Keratinocyte (primary cell): ENCODE data around the gene CHD8. TPM values are rescaled to one million over a fixed set of nuclear protein-coding genes. Genes with fewer than 3 reads are reported as not detected.
"Not testable (repeated sequence)": the region's sequence is repeated elsewhere in the genome, so short reads cannot be mapped to it uniquely, and the experiment has no call there.

Source experiments
- DNase-seq: peaks from one replicate; pipeline ENCODE4 v3.0.0-alpha.2; 2011; ENCODE audit warnings: low read depth, missing footprints, low spot score
- FAIRE-seq: peaks from 2 replicates; lab custom pipeline; 2011; peaks lifted over from hg19 to GRCh38; lab: Jason Lieb, UNC
- H2AFZ ChIP-seq: 2 replicates; pipeline ENCODE4 v1.6.0; 2012; ENCODE audit warnings: low read length, control low read depth, inconsistent platforms; ENCODE audit not compliant: control insufficient read depth
- H3K27ac ChIP-seq: 2 replicates; pipeline ENCODE4 v1.5.1; 2011; ENCODE audit warnings: low read length; ENCODE audit not compliant: control insufficient read depth, insufficient read depth
- H3K27me3 ChIP-seq: 3 replicates; pipeline ENCODE4 v1.6.0; 2011; ENCODE audit warnings: low read length; ENCODE audit not compliant: control insufficient read depth, insufficient read depth; ENCODE audit errors: extremely low read depth
- H3K36me3 ChIP-seq, 2 experiments: 2 replicates in 1 of 2; 3 replicates in 1 of 2; pipeline ENCODE4 v1.5.1; 2011; ENCODE audit warnings: low read length in 2 of 2, mild to moderate bottlenecking in 1 of 2; ENCODE audit not compliant: control insufficient read depth in 2 of 2, insufficient read depth in 2 of 2; ENCODE audit errors: extremely low read depth in 1 of 2
- H3K4me1 ChIP-seq: 3 replicates; pipeline ENCODE4 v1.5.1; 2011; ENCODE audit warnings: low read length; ENCODE audit not compliant: control insufficient read depth, insufficient read depth; ENCODE audit errors: extremely low read depth
- H3K4me2 ChIP-seq: 3 replicates; pipeline ENCODE4 v1.6.0; 2011; ENCODE audit warnings: low read depth, low read length; ENCODE audit not compliant: control insufficient read depth, insufficient read depth; ENCODE audit errors: extremely low read depth
- H3K4me3 ChIP-seq, 3 experiments: fragments of 200-600 bp in 1 of 3; sonication (generic) in 1 of 3; 2 replicates in 2 of 3; 3 replicates in 1 of 3; pipeline ENCODE4 v1.5.1; 2011 to 2016; ENCODE audit warnings: low read length in 3 of 3, mild to moderate bottlenecking in 3 of 3, control low read depth in 2 of 3, inconsistent platforms in 1 of 3, low read depth in 1 of 3, mixed read lengths in 1 of 3, mixed run types in 1 of 3, moderate library complexity in 1 of 3; ENCODE audit not compliant: control insufficient read depth in 2 of 3, insufficient read depth in 2 of 3; ENCODE audit errors: extremely low read depth in 1 of 3
- H3K79me2 ChIP-seq: 2 replicates; pipeline ENCODE4 v1.6.0; 2012; ENCODE audit warnings: low read length; ENCODE audit not compliant: control insufficient read depth, insufficient read depth
- H3K9ac ChIP-seq: 3 replicates; pipeline ENCODE4 v1.6.0; 2011; ENCODE audit warnings: low read length; ENCODE audit not compliant: control insufficient read depth, insufficient read depth; ENCODE audit errors: extremely low read depth
- H3K9me1 ChIP-seq: 3 replicates; pipeline ENCODE4 v1.6.0; 2011; ENCODE audit warnings: low read length; ENCODE audit not compliant: control insufficient read depth, insufficient read depth; ENCODE audit errors: extremely low read depth
- H3K9me3 ChIP-seq: 2 replicates; pipeline ENCODE4 v1.5.1; 2012; ENCODE audit warnings: low read depth, low read length; ENCODE audit not compliant: control insufficient read depth
- H4K20me1 ChIP-seq: 3 replicates; pipeline ENCODE4 v1.6.0; 2011; ENCODE audit warnings: low read length; ENCODE audit not compliant: control insufficient read depth, insufficient read depth; ENCODE audit errors: extremely low read depth
- CTCF ChIP-seq, 3 experiments: IDR thresholded peaks in 1 of 3; conservative IDR thresholded peaks in 1 of 3; optimal IDR thresholded peaks in 1 of 3; 2 replicates in 2 of 3; 3 replicates in 1 of 3; pipeline versions ENCODE3 to v1.5.1; 2011; ENCODE audit warnings: low read length in 3 of 3, mild to moderate bottlenecking in 3 of 3, moderate library complexity in 2 of 3, control low read depth in 1 of 3, inconsistent platforms in 1 of 3; ENCODE audit not compliant: insufficient read depth in 2 of 3; ENCODE audit errors: extremely low read depth in 1 of 3
- EZH2 ChIP-seq: IDR thresholded peaks from one replicate; pipeline ENCODE4 v1.6.1; 2012; ENCODE audit warnings: inconsistent platforms, mild to moderate bottlenecking, low read length, moderate library complexity
- dilution Hi-C: fragments of 300-500 bp; cut with MboI; formaldehyde crosslinking; loops from one replicate; pipeline ENCODE4 v1.7.0; 2020; ENCODE audit warnings: low sequenced_read_pairs; ENCODE audit not compliant: extremely low pct_ligation_motif_present
- polyA plus RNA-seq, 5 experiments: library from polyadenylated mRNA; depleted of rRNA in 3 of 5; stranded (reverse) in 3 of 5; stranded (forward) in 1 of 5; unstranded in 1 of 5; fragments of >200 nt; gene quantifications; 1 replicate in 1 of 5; 2 replicates in 3 of 5; 3 replicates in 1 of 5; pipeline versions ENCODE4 v1.2.1 to v1.2.3, GENCODE V29; 2011 to 2012; ENCODE audit warnings: missing spikeins in 2 of 5, low read depth in 1 of 5, low replicate concordance in 1 of 5

The CHD8 gene
- polyA plus RNA-seq, 1 donor (not counting 4 experiments of a cell fraction or from before 2014, with no cell fraction given): 24.7 TPM

GRCh38 chr14:21454843-21455544, 929 bp downstream of the CHD8 start:
- peaks cover 58% of the 10 kb centered on the region for H3K79me2 ChIP-seq
- TF ChIP-seq CTCF (optimal IDR thresholded peaks at IDR 0.05 in 1 of 3, IDR thresholded peaks at IDR 0.05 in 1 of 3, conservative IDR thresholded peaks at IDR 0.05 in 1 of 3; ENCODE audit: extremely low read depth in 1 of 3, insufficient read depth in 2 of 3, low read length in 3 of 3): no peak
- no peak for TF ChIP-seq EZH2
- no peaks in the 10 kb centered on the region for H3K27me3 ChIP-seq
- no peaks in the 10 kb centered on the region for H4K20me1 ChIP-seq
- DNase-seq (no peak), FAIRE-seq (no peak)
- H2AFZ ChIP-seq: no peak overlapping the region
- peak overlapping the region; percentile 96 for H3K9ac ChIP-seq
- H3K4me2 ChIP-seq: peak overlapping the region; percentile 96
- peak overlapping the region; percentile 94 to 98 (median 95) for H3K4me3 ChIP-seq
- H3K9me3 ChIP-seq: no peaks in the 10 kb centered on the region
- peaks cover 20% of the 10 kb centered on the region for H3K4me1 ChIP-seq
- no peaks in the 10 kb centered on the region for H3K36me3 ChIP-seq
- H3K9me1 ChIP-seq: no peaks in the 10 kb centered on the region
- peak overlapping the region; percentile 87 for H3K27ac ChIP-seq
- dilution Hi-C loops: no loop called here

GRCh38 chr14:21449899-21450216, 6.1 kb downstream of the CHD8 start:
- dilution Hi-C loops: no loop called here
- no peaks in the 10 kb centered on the region for H3K27me3 ChIP-seq
- H4K20me1 ChIP-seq: no peaks in the 10 kb centered on the region
- no peak overlapping the region for H3K4me3 ChIP-seq
- no peak overlapping the region for H3K9ac ChIP-seq
- H3K4me1 ChIP-seq: peaks cover 23% of the 10 kb centered on the region
- no peak overlapping the region for H3K4me2 ChIP-seq
- FAIRE-seq: no peak
- no peak for DNase-seq
- peaks cover 94% of the 10 kb centered on the region for H3K79me2 ChIP-seq
- no peaks in the 10 kb centered on the region for H3K9me3 ChIP-seq
- peaks cover 0 to 1% of the 10 kb centered on the region in 2 experiments for H3K36me3 ChIP-seq
- no peak overlapping the region for H3K27ac ChIP-seq
- no peak overlapping the region for H2AFZ ChIP-seq
- TF ChIP-seq CTCF (optimal IDR thresholded peaks at IDR 0.05 in 1 of 3, IDR thresholded peaks at IDR 0.05 in 1 of 3, conservative IDR thresholded peaks at IDR 0.05 in 1 of 3; ENCODE audit: extremely low read depth in 1 of 3, insufficient read depth in 2 of 3, low read length in 3 of 3) (no peak), EZH2 (no peak)
- no peaks in the 10 kb centered on the region for H3K9me1 ChIP-seq

GRCh38 chr14:21442657-21443056, 13.3 kb downstream of the CHD8 start:
- dilution Hi-C loops, H4K20me1 ChIP-seq: not testable (repeated sequence)
- H3K79me2 ChIP-seq: peaks cover 82% of the 10 kb centered on the region

More at GRCh38 chr14:21442657-21443056, 13.3 kb downstream of the CHD8 start:
- DNase-seq, H3K27me3 ChIP-seq, H3K36me3 ChIP-seq, H2AFZ ChIP-seq, H3K9me1 ChIP-seq, H3K4me2 ChIP-seq, H3K4me1 ChIP-seq, FAIRE-seq, H3K9me3 ChIP-seq, H3K9ac ChIP-seq, H3K27ac ChIP-seq, H3K4me3 ChIP-seq: not testable (repeated sequence)
